T-cell (primary cell): ENCODE data around the gene ATP10A. TPM values are rescaled to one million over a fixed set of nuclear protein-coding genes. Genes with fewer than 3 reads are reported as not detected.

Experiments used
- ATAC-seq, 4 experiments: fragments of 200-7000 bp in 3 of 4; fragments of 150-1000 bp in 1 of 4; cut with Tn5 transposase; replicated peaks in 1 of 4; 1 replicate in 3 of 4; 2 replicates in 1 of 4; pipeline ENCODE4 v1.10.0; 2021; ENCODE audit warnings: moderate library complexity in 3 of 4, mild to moderate bottlenecking in 2 of 4, moderate number of reproducible peaks in 1 of 4
- CTCF ChIA-PET, 2 donors: fragments of 300-600 bp; sonication (Branson Sonifier 250); formaldehyde crosslinking; loops; one replicate each; lab custom pipeline; 2022; ENCODE audit warnings: antibody characterized with exemption in 2 of 2; lab: Charles Lee
- POLR2A ChIA-PET, 2 donors: fragments of 300-600 bp; sonication (Branson Sonifier 250); formaldehyde crosslinking; loops; one replicate each; lab custom pipeline; 2022; ENCODE audit warnings: antibody characterized with exemption in 2 of 2; lab: Charles Lee
- DNase-seq, 35 experiments: peaks; one replicate each; pipeline versions ENCODE4 v3.0.0 to v3.0.0-alpha.2; 2013 to 2023
- H3K27ac ChIP-seq: one replicate; pipeline ENCODE4 v1.5.1; 2013; ENCODE audit warnings: low read length
- H3K27me3 ChIP-seq, 2 experiments: replicated peaks in 1 of 2; 1 replicate in 1 of 2; 2 replicates in 1 of 2; pipeline versions ENCODE4 v1.6.1 to v1.7.0; 2013; ENCODE audit warnings: low read length in 1 of 2, mixed read lengths in 1 of 2; ENCODE audit not compliant: control insufficient read depth in 2 of 2, insufficient read depth in 2 of 2; ENCODE audit errors: extremely low read depth in 1 of 2
- H3K36me3 ChIP-seq, 2 donors: 1 replicate in 1 of 2; 2 replicates in 1 of 2; pipeline versions ENCODE4 v1.6.1 to v1.7.0; 2013; ENCODE audit warnings: low read length in 1 of 2; ENCODE audit not compliant: control insufficient read depth in 2 of 2, insufficient read depth in 1 of 2; ENCODE audit errors: extremely low read depth in 1 of 2
- H3K4me1 ChIP-seq, 2 experiments: 1 replicate in 1 of 2; 2 replicates in 1 of 2; pipeline versions ENCODE4 v1.6.1 to v1.7.0; 2013; ENCODE audit warnings: low read length in 2 of 2, mixed read lengths in 1 of 2; ENCODE audit not compliant: insufficient read depth in 2 of 2, control insufficient read depth in 1 of 2; ENCODE audit errors: extremely low read depth in 1 of 2
- H3K4me3 ChIP-seq, 2 donors: 1 replicate in 1 of 2; 2 replicates in 1 of 2; pipeline versions ENCODE4 v1.5.1 to v1.7.0; 2013; ENCODE audit warnings: mild to moderate bottlenecking in 2 of 2, low read length in 1 of 2, moderate library complexity in 1 of 2; ENCODE audit not compliant: control insufficient read depth in 1 of 2; ENCODE audit errors: extremely low read depth in 1 of 2
- H3K9me3 ChIP-seq: 2 replicates; pipeline ENCODE4 v1.7.0; 2013
- H3K27ac Mint-ChIP-seq, 2 donors: one replicate each; pipeline ENCODE4 v1.8.0; 2020 to 2021; ENCODE audit warnings: mild to moderate bottlenecking in 2 of 2, mixed read lengths in 2 of 2
- H3K27me3 Mint-ChIP-seq, 2 donors: one replicate each; pipeline ENCODE4 v1.8.0; 2021 to 2022; ENCODE audit warnings: mixed read lengths in 2 of 2
- H3K36me3 Mint-ChIP-seq: one replicate; pipeline ENCODE4 v1.8.0; 2021; ENCODE audit warnings: mixed read lengths
- H3K4me1 Mint-ChIP-seq, 3 donors: one replicate each; pipeline ENCODE4 v1.8.0; 2020 to 2022; ENCODE audit warnings: mixed read lengths in 3 of 3, mild to moderate bottlenecking in 1 of 3
- H3K4me3 Mint-ChIP-seq, 3 donors: one replicate each; pipeline ENCODE4 v1.8.0; 2020 to 2022; ENCODE audit warnings: mild to moderate bottlenecking in 3 of 3, mixed read lengths in 3 of 3, moderate library complexity in 3 of 3
- H3K9me3 Mint-ChIP-seq, 3 donors: one replicate each; pipeline ENCODE4 v1.8.0; 2020 to 2022; ENCODE audit warnings: mixed read lengths in 3 of 3
- WGBS: methylation state at CpG from one replicate; pipeline ENCODE4 v1.1.5; 2013; ENCODE audit warnings: missing lambda C conversion rate; ENCODE audit not compliant: insufficient coverage; 5-methylcytosine and 5-hydroxymethylcytosine counted together
- total RNA-seq, 35 experiments: library from RNA in 6 of 35; stranded (reverse) in 6 of 35; fragments of 120-200 nt in 1 of 35; gene quantifications; one replicate each; pipeline versions ENCODE4 v1.2.1 to v1.2.4 and lab custom pipeline; 2013 to 2026

The ATP10A gene
- total RNA-seq, 5 donors from 2014 or later (not counting 1 experiment from before 2014, with no cell fraction given): 37.3 to 65.5 (median 53.4) TPM

GRCh38 chr15:25879438-25879837, 16.3 kb upstream of the ATP10A start:
- no peak for ATAC-seq
- Mint-ChIP-seq H3K27ac (no peak overlapping the region), H3K9me3 (no peaks in the 10 kb centered on the region), H3K36me3 (no peaks in the 10 kb centered on the region), H3K27me3 (no peaks in the 10 kb centered on the region), H3K4me1 (peaks cover 0 to 4% (median 0%) of the 10 kb centered on the region in 3 donors), H3K4me3 (no peak overlapping the region)
- no peaks in the 10 kb centered on the region for H3K4me1 ChIP-seq
- H3K9me3 ChIP-seq: no peaks in the 10 kb centered on the region
- H3K4me3 ChIP-seq: no peak overlapping the region
- ChIA-PET POLR2A (no interaction called here), CTCF (no interaction called here)
- DNase-seq: no peak
- 100% methylated on average over 1 of the region's 4 CpGs for WGBS
- no peaks in the 10 kb centered on the region for H3K27me3 ChIP-seq
- H3K27ac ChIP-seq: no peak overlapping the region
- no peaks in the 10 kb centered on the region for H3K36me3 ChIP-seq

GRCh38 chr15:25877681-25878080, 14.6 kb upstream of the ATP10A start:
- Histone ChIP-seq H3K4me1 (no peaks in the 10 kb centered on the region), H3K27ac (no peak overlapping the region), H3K27me3 (no peaks in the 10 kb centered on the region), H3K9me3 (no peaks in the 10 kb centered on the region), H3K4me3 (no peak overlapping the region), H3K36me3 (no peaks in the 10 kb centered on the region)
- WGBS: 94% methylated on average over 2 of the region's 7 CpGs
- Mint-ChIP-seq H3K27me3 (no peaks in the 10 kb centered on the region), H3K27ac (no peak overlapping the region), H3K9me3 (no peaks in the 10 kb centered on the region), H3K4me1 (no peaks in the 10 kb centered on the region), H3K36me3 (no peaks in the 10 kb centered on the region), H3K4me3 (no peak overlapping the region)
- no peak for DNase-seq
- no peak for ATAC-seq
- CTCF ChIA-PET: interaction anchor here in 1 of 2 donors (0.6 kb wide), 1 partner anchor 42 kb away, joined by 3 read pairs; no protein-coding TSS in a partner anchor
- POLR2A ChIA-PET: interaction anchor here in 1 of 2 donors (0.6 kb wide), 1 partner anchor 22 kb away, joined by 15 read pairs; no protein-coding TSS in a partner anchor

- Mint-ChIP-seq H3K27ac (no peak overlapping the region), H3K4me1 (no peaks in the 10 kb centered on the region), H3K27me3 (no peaks in the 10 kb centered on the region), H3K36me3 (no peaks in the 10 kb centered on the region), H3K4me3 (no peak overlapping the region), H3K9me3 (no peaks in the 10 kb centered on the region)
- POLR2A ChIA-PET: no interaction called here
- Histone ChIP-seq H3K4me3 (no peak overlapping the region), H3K9me3 (no peaks in the 10 kb centered on the region), H3K4me1 (no peaks in the 10 kb centered on the region), H3K27ac (no peak overlapping the region), H3K36me3 (no peaks in the 10 kb centered on the region), H3K27me3 (no peaks in the 10 kb centered on the region)
- CTCF ChIA-PET: interaction anchor here in 1 of 2 donors (0.5 kb wide), 1 partner anchor 11 kb away, joined by 3 read pairs; no protein-coding TSS in a partner anchor
- ATAC-seq: no peak
- 83% methylated on average over 11 of the region's 18 CpGs for WGBS
- no peak for DNase-seq
These were observed 13.4 kb upstream of the ATP10A start for GRCh38 chr15:25876231-25877140.

- H3K4me3 ChIP-seq: no peak overlapping the region
- H3K4me1 Mint-ChIP-seq: no peaks in the 10 kb centered on the region
- CTCF ChIA-PET: interaction anchor here in 1 of 2 donors (0.5 kb wide), 1 partner anchor 10 kb away, joined by 3 read pairs; no protein-coding TSS in a partner anchor
- no peak overlapping the region for H3K4me3 Mint-ChIP-seq
- H3K27me3 ChIP-seq: no peaks in the 10 kb centered on the region
- no peaks in the 10 kb centered on the region for H3K36me3 Mint-ChIP-seq
- H3K27ac Mint-ChIP-seq: no peak overlapping the region
- H3K27me3 Mint-ChIP-seq: no peaks in the 10 kb centered on the region
- 93% methylated on average over 3 of the region's 7 CpGs for WGBS
- DNase-seq (no peak), ATAC-seq (no peak)
- POLR2A ChIA-PET: no interaction called here
- H3K4me1 ChIP-seq: no peaks in the 10 kb centered on the region
- H3K27ac ChIP-seq: no peak overlapping the region
- no peaks in the 10 kb centered on the region for H3K9me3 ChIP-seq
- H3K9me3 Mint-ChIP-seq: no peaks in the 10 kb centered on the region
- H3K36me3 ChIP-seq: no peaks in the 10 kb centered on the region
These were observed 12.4 kb upstream of the ATP10A start for GRCh38 chr15:25875566-25875965.

GRCh38 chr15:25874379-25874778, 11.3 kb upstream of the ATP10A start:
- Histone ChIP-seq H3K9me3 (no peaks in the 10 kb centered on the region), H3K4me1 (no peaks in the 10 kb centered on the region), H3K27me3 (no peaks in the 10 kb centered on the region), H3K4me3 (no peak overlapping the region), H3K27ac (no peak overlapping the region), H3K36me3 (no peaks in the 10 kb centered on the region)
- POLR2A ChIA-PET: no interaction called here
- Mint-ChIP-seq H3K4me3 (no peak overlapping the region), H3K4me1 (peaks cover 0 to 6% (median 2%) of the 10 kb centered on the region in 3 donors), H3K27me3 (no peaks in the 10 kb centered on the region), H3K9me3 (no peaks in the 10 kb centered on the region), H3K36me3 (no peaks in the 10 kb centered on the region), H3K27ac (no peak overlapping the region)
- ATAC-seq: no peak
- CTCF ChIA-PET: no interaction called here
- no peak for DNase-seq

GRCh38 chr15:25871403-25871802, 8.3 kb upstream of the ATP10A start:
- Mint-ChIP-seq H3K4me3 (no peak overlapping the region), H3K4me1 (peaks cover 0 to 8% (median 4%) of the 10 kb centered on the region in 3 donors), H3K9me3 (no peaks in the 10 kb centered on the region), H3K27me3 (no peaks in the 10 kb centered on the region), H3K36me3 (no peaks in the 10 kb centered on the region), H3K27ac (no peak overlapping the region)
- H3K27me3 ChIP-seq: no peaks in the 10 kb centered on the region
- H3K4me1 ChIP-seq: no peaks in the 10 kb centered on the region
- H3K27ac ChIP-seq: no peak overlapping the region
- CTCF ChIA-PET: interaction anchor here in 1 of 2 donors (0.7 kb wide), 1 partner anchor 12 kb away, joined by 3 read pairs; no protein-coding TSS in a partner anchor
- no peaks in the 10 kb centered on the region for H3K9me3 ChIP-seq
- DNase-seq (no peak), ATAC-seq (no peak)
- POLR2A ChIA-PET: no interaction called here
- H3K4me3 ChIP-seq: no peak overlapping the region
- no peaks in the 10 kb centered on the region for H3K36me3 ChIP-seq
